H1 (cell line): ENCODE data around the gene GTF2H1. TPM values are rescaled to one million over a fixed set of nuclear protein-coding genes. Genes with fewer than 3 reads are reported as not detected.

ENCODE experiments used
- CTCF ChIA-PET: fragments of 300-600 bp; sonication (Branson Sonifier 250); formaldehyde crosslinking; loops from one replicate; lab custom pipeline; 2021; ENCODE audit not compliant: partially characterized antibody; lab: Charles Lee
- POLR2A ChIA-PET: fragments of 300-600 bp; sonication (Branson Sonifier 250); formaldehyde crosslinking; loops from one replicate; lab custom pipeline; 2021; ENCODE audit warnings: inconsistent platforms; ENCODE audit not compliant: partially characterized antibody; lab: Charles Lee
- DNase-seq, 2 experiments: peaks; one replicate each; pipeline versions ENCODE4 v3.0.0 to v3.0.0-alpha.2; 2010 to 2022; ENCODE audit warnings: low spot score in 2 of 2, low read depth in 1 of 2, mixed read lengths in 1 of 2
- FAIRE-seq: peaks from 2 replicates; lab custom pipeline; 2011; peaks lifted over from hg19 to GRCh38; lab: Jason Lieb, UNC
- H2AFZ ChIP-seq: 2 replicates; pipeline ENCODE4 v1.8.1; 2012; ENCODE audit warnings: low read length, inconsistent platforms
- H2AK5ac ChIP-seq: 2 replicates; pipeline ENCODE4 v1.6.1; 2013; ENCODE audit warnings: low read depth, low read length
- H2BK120ac ChIP-seq: replicated peaks from 2 replicates; pipeline ENCODE3; 2013; ENCODE audit warnings: low read depth, low read length, inconsistent platforms
- H2BK12ac ChIP-seq: 2 replicates; pipeline ENCODE4 v1.6.1; 2013; ENCODE audit warnings: low read depth, low read length
- H2BK15ac ChIP-seq: 2 replicates; pipeline ENCODE4 v1.6.1; 2013; ENCODE audit warnings: low read length
- H2BK20ac ChIP-seq: 2 replicates; pipeline ENCODE4 v1.6.1; 2013; ENCODE audit warnings: low read length
- H2BK5ac ChIP-seq: 2 replicates; pipeline ENCODE4 v1.6.1; 2013; ENCODE audit warnings: low read depth, low read length
- H3K14ac ChIP-seq: 2 replicates; pipeline ENCODE4 v1.6.1; 2013; ENCODE audit warnings: inconsistent platforms; ENCODE audit not compliant: insufficient read length
- H3K18ac ChIP-seq: 2 replicates; pipeline ENCODE4 v1.6.1; 2013; ENCODE audit warnings: low read length; ENCODE audit errors: extremely low read depth
- H3K23ac ChIP-seq: 2 replicates; pipeline ENCODE4 v1.6.1; 2013; ENCODE audit warnings: inconsistent platforms; ENCODE audit not compliant: insufficient read length
- H3K23me2 ChIP-seq: 2 replicates; pipeline ENCODE4 v1.6.1; 2013; ENCODE audit warnings: low read depth, low read length
- H3K27ac ChIP-seq: 2 replicates; pipeline ENCODE4 v1.6.1; 2011; ENCODE audit warnings: low read depth, low read length, inconsistent platforms
- H3K27me3 ChIP-seq, 4 experiments: replicated peaks in 1 of 4; 1 replicate in 1 of 4; 2 replicates in 3 of 4; pipeline versions ENCODE4 v1.6.1 to v1.8.1; 2011 to 2013; ENCODE audit warnings: low read length in 3 of 4, mild to moderate bottlenecking in 3 of 4, inconsistent platforms in 2 of 4, mixed read lengths in 2 of 4, moderate library complexity in 1 of 4; ENCODE audit not compliant: control insufficient read depth in 3 of 4, insufficient read depth in 3 of 4; ENCODE audit errors: extremely low read depth in 1 of 4
- H3K36me3 ChIP-seq, 4 experiments: 2 replicates each; pipeline versions ENCODE4 v1.6.1 to v1.8.1; 2011 to 2013; ENCODE audit warnings: mild to moderate bottlenecking in 4 of 4, low read length in 3 of 4, moderate library complexity in 2 of 4, control low read depth in 1 of 4, inconsistent platforms in 1 of 4; ENCODE audit not compliant: insufficient read depth in 4 of 4, control insufficient read depth in 2 of 4
- H3K4ac ChIP-seq: replicated peaks from 2 replicates; pipeline ENCODE3; 2013; ENCODE audit warnings: low read length, low read depth, mixed read lengths, inconsistent platforms; ENCODE audit not compliant: insufficient read length
- H3K4me1 ChIP-seq, 4 experiments: replicated peaks in 1 of 4; 1 replicate in 1 of 4; 2 replicates in 3 of 4; pipeline versions ENCODE4 v1.6.1 to v1.8.1; 2011 to 2013; ENCODE audit warnings: low read length in 3 of 4, inconsistent platforms in 2 of 4, mixed read lengths in 1 of 4; ENCODE audit not compliant: insufficient read depth in 4 of 4, control insufficient read depth in 3 of 4
- H3K4me2 ChIP-seq, 2 experiments: 2 replicates each; pipeline versions ENCODE4 v1.6.1 to v1.8.1; 2011 to 2013; ENCODE audit warnings: low read depth in 2 of 2, low read length in 2 of 2, control low read depth in 1 of 2, inconsistent platforms in 1 of 2, mild to moderate bottlenecking in 1 of 2; ENCODE audit not compliant: insufficient read depth in 1 of 2
- H3K4me3 ChIP-seq, 4 experiments: fragments of 200-600, 300-600 bp in 1 of 4; sonication (generic), shearing (Covaris generic), sonication (Bioruptor Twin) in 1 of 4; 2 replicates each; pipeline versions ENCODE4 v1.5.1 to v1.8.1; 2011 to 2016; ENCODE audit warnings: low read length in 4 of 4, low read depth in 3 of 4, control low read depth in 2 of 4, inconsistent platforms in 2 of 4, mild to moderate bottlenecking in 2 of 4, mixed read lengths in 1 of 4, moderate library complexity in 1 of 4; ENCODE audit not compliant: insufficient read depth in 2 of 4; ENCODE audit errors: extremely low read depth in 1 of 4
- H3K56ac ChIP-seq: replicated peaks from 2 replicates; pipeline ENCODE3; 2013; ENCODE audit warnings: low read depth, mild to moderate bottlenecking, mixed read lengths, low read length, inconsistent platforms; ENCODE audit not compliant: insufficient read length
- H3K79me1 ChIP-seq: 2 replicates; pipeline ENCODE4 v1.6.1; 2013; ENCODE audit warnings: low read depth, low read length, control low read depth
- H3K79me2 ChIP-seq, 2 experiments: 2 replicates each; pipeline versions ENCODE4 v1.6.1 to v1.8.1; 2012 to 2013; ENCODE audit warnings: low read length in 2 of 2, mild to moderate bottlenecking in 2 of 2, inconsistent platforms in 1 of 2; ENCODE audit not compliant: insufficient read depth in 2 of 2, control insufficient read depth in 1 of 2
- H3K9ac ChIP-seq, 4 experiments: replicated peaks in 1 of 4; 1 replicate in 1 of 4; 2 replicates in 3 of 4; pipeline versions ENCODE4 v1.6.1 to v1.8.1; 2011 to 2013; ENCODE audit warnings: low read depth in 3 of 4, low read length in 3 of 4, control low read depth in 2 of 4, mild to moderate bottlenecking in 2 of 4, moderate library complexity in 2 of 4, inconsistent platforms in 1 of 4; ENCODE audit errors: extremely low read depth in 1 of 4
- H3K9me3 ChIP-seq, 2 experiments: 2 replicates each; pipeline versions ENCODE4 v1.6.1 to v1.8.1; 2012 to 2013; ENCODE audit warnings: mild to moderate bottlenecking in 2 of 2, moderate library complexity in 2 of 2, control low read depth in 1 of 2, inconsistent platforms in 1 of 2, low read depth in 1 of 2, low read length in 1 of 2, mixed read lengths in 1 of 2; ENCODE audit not compliant: insufficient read depth in 2 of 2
- H4K20me1 ChIP-seq, 2 experiments: replicated peaks in 1 of 2; 2 replicates each; pipeline versions ENCODE3 to v1.8.1; 2011 to 2013; ENCODE audit warnings: inconsistent platforms in 2 of 2, low read length in 2 of 2, mild to moderate bottlenecking in 1 of 2; ENCODE audit not compliant: insufficient read depth in 2 of 2, control insufficient read depth in 1 of 2
- H4K5ac ChIP-seq: 2 replicates; pipeline ENCODE4 v1.6.1; 2013; ENCODE audit warnings: low read length, low read depth, mixed read lengths, inconsistent platforms; ENCODE audit not compliant: insufficient read length
- H4K8ac ChIP-seq: 2 replicates; pipeline ENCODE4 v1.8.0; 2013; ENCODE audit warnings: mild to moderate bottlenecking, moderate library complexity, low read length, inconsistent platforms; ENCODE audit not compliant: insufficient read depth; ENCODE audit errors: extremely low read depth
- H4K91ac ChIP-seq: replicated peaks from 2 replicates; pipeline ENCODE3; 2013; ENCODE audit warnings: low read length, mixed read lengths, inconsistent platforms; ENCODE audit not compliant: insufficient read length
- CHD2 ChIP-seq: IDR thresholded peaks from 2 replicates; pipeline ENCODE4 v1.6.1; 2012; ENCODE audit warnings: low read length, improper control_type of control experiment
- EGR1 ChIP-seq: IDR thresholded peaks from 2 replicates; pipeline ENCODE4 v1.6.1; 2011; ENCODE audit warnings: low read depth, low read length, borderline replicate concordance
- FOSL1 ChIP-seq: IDR thresholded peaks from 2 replicates; pipeline ENCODE4 v1.6.1; 2011; ENCODE audit warnings: mild to moderate bottlenecking, low read depth, low read length, moderate library complexity; ENCODE audit not compliant: insufficient read depth
- KDM1A ChIP-seq: fragments of 200-600, 300-600 bp; sonication (generic); IDR thresholded peaks from 2 replicates; pipeline ENCODE4 v1.7.1; 2016; ENCODE audit warnings: mild to moderate bottlenecking, low read length, borderline replicate concordance
- RBBP5 ChIP-seq: IDR thresholded peaks from 2 replicates; pipeline ENCODE4 v1.7.1; 2012; ENCODE audit warnings: low read depth, mild to moderate bottlenecking, inconsistent platforms, low read length, moderate library complexity, borderline replicate concordance
- RFX5 ChIP-seq: IDR thresholded peaks from 2 replicates; pipeline ENCODE4 v1.6.1; 2011; ENCODE audit warnings: low read depth, low read length, improper control_type of control experiment, borderline replicate concordance
- TAF7 ChIP-seq: optimal IDR thresholded peaks from 2 replicates; pipeline ENCODE3; 2011; ENCODE audit warnings: low read depth, mild to moderate bottlenecking, inconsistent platforms, low read length, moderate library complexity, borderline replicate concordance
- WGBS, 2 experiments: shearing (Covaris generic) in 1 of 2; methylation state at CpG; one replicate each; pipeline versions ENCODE4 v1.1.6 to v1.1.7; 2013 to 2015; ENCODE audit warnings: low lambda C conversion rate in 2 of 2, mixed read lengths in 2 of 2, inconsistent platforms in 1 of 2, low coverage in 1 of 2, missing lambda C conversion rate in 1 of 2; ENCODE audit not compliant: insufficient replicate concordance in 2 of 2, insufficient coverage in 1 of 2, insufficient read length in 1 of 2; ENCODE audit errors: extremely low coverage in 1 of 2, missing lambda C conversion rate in 1 of 2; 5-methylcytosine and 5-hydroxymethylcytosine counted together
- polyA plus RNA-seq, 7 experiments: library from polyadenylated mRNA; depleted of rRNA in 3 of 7; stranded (reverse) in 5 of 7; unstranded in 2 of 7; fragments of >200 nt in 5 of 7; fragments of 200-250 nt in 2 of 7; gene quantifications; 1 replicate in 5 of 7; 2 replicates in 1 of 7; 4 replicates in 1 of 7; pipeline versions ENCODE4 v1.2.1 to v1.2.3, GENCODE V29; 2011 to 2013; ENCODE audit warnings: missing spikeins in 2 of 7, mixed read lengths in 2 of 7
- total RNA-seq: library from RNA; stranded (reverse); fragmentation: NEBNext Ultra II Directional; extraction: Animal tissue kit (Norgen Biotek cat#: 25700); gene quantifications from 2 replicates; pipeline ENCODE4 v1.2.1, GENCODE V29; 2021

GTF2H1 gene
- total and polyA plus RNA-seq, 2 of the 8 experiments (the other 6 are each of a cell fraction or from before 2014, with no cell fraction given) = 9.1 to 26.3 TPM

DNA sequence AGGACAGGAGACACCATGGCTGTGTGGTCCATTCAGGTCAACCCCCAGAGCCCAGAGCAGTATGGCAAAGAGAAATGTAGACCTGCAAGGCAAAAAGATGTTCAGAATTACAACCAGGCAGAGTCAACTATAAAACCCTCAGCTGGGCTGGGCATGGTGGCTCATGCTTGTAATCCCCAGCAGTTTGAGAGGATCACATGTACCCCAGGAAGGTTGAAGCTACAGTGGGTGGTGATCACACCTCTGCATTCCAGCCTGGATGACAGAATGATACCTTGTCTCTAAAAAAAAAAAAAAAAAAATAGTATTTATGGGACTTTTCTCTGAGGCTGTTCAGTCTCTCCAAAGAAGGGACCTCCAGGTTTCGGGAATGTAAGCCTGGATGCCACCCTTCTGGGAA lies 53.6 kb downstream of the GTF2H1 start:
- Histone ChIP-seq H2AFZ (peak overlapping the region; percentile 65; the same call in 1 of the 2 replicates), H4K20me1 (no peaks in the 10 kb centered on the region), H3K18ac (no peak overlapping the region), H3K23ac (no peak overlapping the region), H3K14ac (no peak overlapping the region), H4K5ac (no peak overlapping the region), H3K9me3 (no peaks in the 10 kb centered on the region)
- POLR2A ChIA-PET = no interaction called here
- TF ChIP-seq KDM1A = no peak
- TF ChIP-seq CHD2 = no peak
- TF ChIP-seq RBBP5 = no peak
- TF ChIP-seq FOSL1 = no peak
- no peak for TF ChIP-seq RFX5
- no peak for TF ChIP-seq TAF7
- TF ChIP-seq EGR1 = no peak
- TF ChIP-seq, all 59 proteins: peak for 0
- Histone ChIP-seq H3K23me2 (no peaks in the 10 kb centered on the region), H2BK12ac (no peak overlapping the region), H2BK15ac (no peak overlapping the region), H3K56ac (no peak overlapping the region), H3K79me1 (no peaks in the 10 kb centered on the region), H3K27ac (no peak overlapping the region), H3K36me3 (no peaks in the 10 kb centered on the region), H3K9ac (no peak overlapping the region), H2BK5ac (no peak overlapping the region), H3K4ac (no peak overlapping the region), H4K91ac (no peak overlapping the region), H2AK5ac (no peak overlapping the region), H2BK20ac (no peak overlapping the region), H3K79me2 (no peaks in the 10 kb centered on the region), H3K27me3 (no peaks in the 10 kb centered on the region), H3K4me1 (no peaks in the 10 kb centered on the region), H2BK120ac (no peak overlapping the region), H3K4me3 (no peak overlapping the region), H4K8ac (no peak overlapping the region), H3K4me2 (no peak overlapping the region)
- no peak for DNase-seq
- FAIRE-seq = no peak
- WGBS, 2 experiments = 86% methylated on average over 1 of the region's 1 CpG; no CpG with 5 or more reads in 1 of the 2 experiments
- CTCF ChIA-PET = no interaction called here
